HL-60 (cell line): ENCODE results near the gene KCNJ4.
"Not testable (repeated sequence)": the region's sequence is repeated elsewhere in the genome, so short reads cannot be mapped to it uniquely, and the experiment has no call there.

ENCODE experiments used
- DNase-seq, 2 experiments: peaks; one replicate each; pipeline ENCODE4 v3.0.0-alpha.2; 2010 to 2020; ENCODE audit warnings: low read depth in 1 of 2, low spot score in 1 of 2
- H3K27ac ChIP-seq: fragments of 250-450 bp; sonication (Bioruptor Pico); replicated peaks from 2 replicates; pipeline ENCODE4 v1.5.1; 2020; ENCODE audit warnings: mild to moderate bottlenecking, moderate library complexity
- H3K27me3 ChIP-seq: fragments of 250-450 bp; sonication (Bioruptor Pico); 2 replicates; pipeline ENCODE4 v1.5.1; 2021; ENCODE audit warnings: mild to moderate bottlenecking, moderate library complexity; ENCODE audit not compliant: insufficient read depth, poor library complexity, severe bottlenecking
- H3K4me3 ChIP-seq: replicated peaks from 2 replicates; pipeline ENCODE4 v1.5.1; 2011; ENCODE audit warnings: mild to moderate bottlenecking, control low read depth, low read length; ENCODE audit not compliant: insufficient read depth
- CTCF ChIP-seq: IDR thresholded peaks from one replicate; pipeline ENCODE4 v1.5.1; 2011; ENCODE audit warnings: low read length, control low read depth, inconsistent platforms; ENCODE audit not compliant: insufficient read depth
- GABPA ChIP-seq: IDR thresholded peaks from 2 replicates; pipeline ENCODE4 v1.6.1; 2012; ENCODE audit warnings: low read depth
- POLR2AphosphoS5 ChIP-seq: IDR thresholded peaks from 2 replicates; pipeline ENCODE4 v1.6.1; 2012; ENCODE audit warnings: low read depth
- REST ChIP-seq: IDR thresholded peaks from 2 replicates; pipeline ENCODE4 v1.6.1; 2012; ENCODE audit warnings: low read depth; ENCODE audit not compliant: insufficient replicate concordance
- SPI1 ChIP-seq: IDR thresholded peaks from 2 replicates; pipeline ENCODE4 v1.6.1; 2012; ENCODE audit warnings: low read depth, mild to moderate bottlenecking, borderline replicate concordance

The KCNJ4 gene

GRCh38 chr22:38398609-38399461, 56.2 kb downstream of the KCNJ4 start:
- Histone ChIP-seq H3K4me3 (peak overlapping the region; percentile 77), H3K27me3 (no peaks in the 10 kb centered on the region), H3K27ac (peak overlapping the region; percentile 95)
- TF ChIP-seq CTCF (no peak), GABPA (no peak), SPI1 (no peak)
- DNase-seq, result peak; percentile 72 to 77

DNA sequence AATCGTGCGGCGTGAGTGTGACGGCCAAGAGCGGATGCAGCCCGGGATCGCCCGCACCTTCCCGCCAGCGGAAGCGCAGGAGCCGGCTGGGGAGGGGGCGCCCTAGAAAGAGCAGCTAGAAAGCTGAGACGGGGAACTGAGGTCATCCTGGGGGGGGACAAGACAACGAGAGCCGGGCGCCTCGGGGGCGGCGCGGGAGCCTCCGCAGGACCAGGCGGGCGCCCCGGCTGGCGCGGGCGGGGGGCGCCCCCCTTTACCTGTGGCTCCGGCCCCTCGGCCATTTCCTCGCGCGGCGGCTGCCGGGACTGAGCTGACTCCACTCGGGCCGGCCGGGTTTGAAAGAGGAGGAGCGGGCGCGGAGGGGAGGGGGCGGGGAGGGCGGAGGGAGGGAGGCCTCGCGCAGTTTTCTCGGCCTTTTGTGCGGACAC, 56.8 kb downstream of the KCNJ4 start:
- H3K4me3 ChIP-seq, result peak overlapping the region; percentile 77
- peak in 1 of 2 experiments; percentile 65 for DNase-seq
- peak overlapping the region; percentile 95 for H3K27ac ChIP-seq
- H3K27me3 ChIP-seq, result not testable (repeated sequence)

- peak overlapping the region; percentile 95 for H3K27ac ChIP-seq
- H3K4me3 ChIP-seq, result peak overlapping the region; percentile 77
- DNase-seq, result peak in 1 of 2 experiments; percentile 71
- no peaks in the 10 kb centered on the region for H3K27me3 ChIP-seq
- TF ChIP-seq REST (no peak), CTCF (no peak), SPI1 (no peak), POLR2AphosphoS5 (no peak), GABPA (no peak)
These were observed 57.6 kb downstream of the KCNJ4 start for GRCh38 chr22:38397189-38398085.

DNA sequence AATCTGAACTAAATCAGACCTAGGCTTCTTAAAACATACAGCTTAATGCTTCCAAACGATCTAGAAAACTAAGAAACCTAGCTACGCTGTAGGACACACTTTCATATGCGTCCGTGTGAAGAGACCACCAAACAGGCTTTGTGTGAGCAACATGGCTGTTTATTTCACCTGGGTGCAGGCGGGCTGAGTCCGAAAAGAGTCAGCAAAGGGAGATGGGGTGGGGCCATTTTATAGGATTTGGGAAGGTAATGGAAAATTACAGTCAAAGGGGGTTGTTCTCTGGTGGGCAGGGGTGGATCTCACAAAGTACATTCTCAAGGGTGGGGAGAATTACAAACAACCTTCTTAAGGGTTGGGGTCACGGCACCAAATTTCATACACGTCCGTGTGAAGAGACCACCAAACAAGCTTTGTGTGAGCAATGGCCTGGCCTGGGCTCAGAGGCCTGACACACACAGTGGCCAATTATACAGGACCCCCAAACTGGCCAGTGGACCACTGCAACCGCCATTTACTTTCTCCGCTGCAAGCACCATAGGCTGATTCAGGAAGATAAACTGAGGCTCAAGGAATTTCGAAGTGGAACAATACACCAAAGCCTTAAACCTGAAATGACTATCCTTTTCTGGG, 58.4 kb downstream of the KCNJ4 start:
- H3K4me3 ChIP-seq, result peak overlapping the region; percentile 77
- not testable (repeated sequence) for DNase-seq, H3K27me3 ChIP-seq
- peak overlapping the region; percentile 95 for H3K27ac ChIP-seq

DNA sequence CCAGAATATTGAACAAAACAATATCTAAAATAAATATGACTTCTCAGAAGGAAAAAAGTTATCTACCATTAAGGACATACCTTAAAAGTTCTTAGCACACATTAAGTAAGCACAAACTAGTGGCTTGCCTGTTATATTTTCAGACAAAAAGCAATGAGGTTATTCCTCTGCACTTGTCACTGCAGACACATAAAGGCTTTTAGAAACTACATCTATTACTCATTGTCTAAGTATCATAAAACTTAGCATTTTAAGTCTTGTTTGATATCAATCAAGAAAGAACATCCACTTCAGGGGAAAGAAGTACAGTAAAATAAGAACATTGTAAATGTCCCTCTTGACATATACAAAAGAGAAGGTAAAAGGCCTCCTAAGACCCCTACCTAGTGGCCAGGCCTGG, 59.1 kb downstream of the KCNJ4 start:
- DNase-seq, H3K27me3 ChIP-seq, H3K4me3 ChIP-seq: not testable (repeated sequence)
- H3K27ac ChIP-seq, result peak overlapping the region; percentile 86

GRCh38 chr22:38394929-38395624, 59.9 kb downstream of the KCNJ4 start:
- DNase-seq, result peak in 1 of 2 experiments; percentile 51
- peak overlapping the region; percentile 21; the same call in 1 of the 2 replicates for H3K4me3 ChIP-seq
- H3K27me3 ChIP-seq, result not testable (repeated sequence)
- H3K27ac ChIP-seq, result peak overlapping the region; percentile 86

DNA sequence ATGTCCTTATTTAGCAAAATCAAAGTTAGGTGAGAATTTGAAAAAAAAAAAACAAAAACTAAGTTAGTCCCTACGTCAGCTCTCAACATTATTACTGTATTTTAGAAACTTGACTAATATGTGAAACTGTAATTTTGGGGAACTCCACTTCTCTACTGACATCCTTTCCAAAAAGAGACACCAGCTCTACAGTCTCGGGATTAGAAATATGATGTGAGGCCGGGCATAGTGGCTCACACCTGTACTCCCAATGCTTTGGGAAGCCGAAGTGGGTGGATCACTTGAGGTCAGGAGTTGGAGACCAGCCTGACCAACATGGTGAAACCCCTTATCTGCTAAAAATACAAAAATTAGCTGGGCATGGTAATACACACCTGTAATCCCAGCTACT, 65.6 kb downstream of the KCNJ4 start:
- H3K27ac ChIP-seq, H3K4me3 ChIP-seq, DNase-seq, H3K27me3 ChIP-seq: not testable (repeated sequence)

DNA sequence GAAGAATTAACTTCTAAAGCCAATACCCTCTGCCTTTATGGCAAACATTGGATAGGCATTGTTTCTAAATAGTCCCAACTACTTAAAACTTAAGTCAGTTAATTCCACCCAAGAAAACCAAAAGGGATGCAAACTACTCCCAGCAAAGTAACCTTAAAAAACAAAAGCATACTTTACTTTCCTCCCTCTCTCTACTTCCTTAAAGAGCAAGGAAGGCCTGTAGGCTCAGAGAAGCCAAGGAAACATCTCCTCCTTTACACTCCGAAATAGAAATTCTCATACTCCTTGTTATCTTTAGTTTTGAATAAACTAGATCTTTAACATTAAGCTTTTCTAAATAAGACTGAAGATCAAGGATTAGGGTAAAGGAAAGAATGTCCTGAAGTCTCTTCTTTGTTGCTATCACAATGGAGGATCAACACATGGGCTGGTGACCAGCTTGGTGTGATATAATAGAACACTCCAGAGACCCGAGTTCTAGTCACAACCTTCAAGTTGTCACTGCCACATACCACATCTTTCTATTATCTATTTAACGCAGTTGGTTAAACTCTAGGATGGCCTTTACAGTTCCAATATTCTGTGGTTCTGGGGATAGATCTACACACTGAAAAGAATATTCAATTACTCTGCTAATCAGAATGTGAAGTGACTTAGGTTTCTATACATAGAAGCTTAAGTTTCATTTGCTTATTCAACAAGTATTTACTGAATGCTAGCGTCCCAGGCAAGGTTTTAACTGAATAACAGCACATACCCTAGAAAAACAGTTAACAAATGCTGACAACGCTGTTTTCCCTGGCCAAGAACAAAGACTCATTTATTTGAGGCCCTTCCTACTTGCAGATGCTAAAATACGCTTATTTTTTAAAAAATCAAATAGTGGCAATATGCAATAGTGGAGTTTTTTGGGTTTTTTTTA, 66.2 kb downstream of the KCNJ4 start:
- H3K4me3 ChIP-seq, DNase-seq, H3K27me3 ChIP-seq, H3K27ac ChIP-seq: not testable (repeated sequence)
